ENCODE measurements around the gene PDLIM7.

PDLIM7 gene

GRCh38 chr5:177477701-177478477, 19.5 kb downstream of the PDLIM7 start:
- TF ChIP-seq CTCF (IDR thresholded peaks at IDR 0.05; ENCODE audit: low read depth, low read length), result no peak
- in situ Hi-C loops (cut with HindIII; ENCODE audit: low sequenced_read_pairs), result no loop called here
- peak; percentile 31 for DNase-seq (ENCODE audit: low read depth, low spot score)
- H3K4me3 ChIP-seq (ENCODE audit: low read depth, low read length), result no peak overlapping the region

DNA sequence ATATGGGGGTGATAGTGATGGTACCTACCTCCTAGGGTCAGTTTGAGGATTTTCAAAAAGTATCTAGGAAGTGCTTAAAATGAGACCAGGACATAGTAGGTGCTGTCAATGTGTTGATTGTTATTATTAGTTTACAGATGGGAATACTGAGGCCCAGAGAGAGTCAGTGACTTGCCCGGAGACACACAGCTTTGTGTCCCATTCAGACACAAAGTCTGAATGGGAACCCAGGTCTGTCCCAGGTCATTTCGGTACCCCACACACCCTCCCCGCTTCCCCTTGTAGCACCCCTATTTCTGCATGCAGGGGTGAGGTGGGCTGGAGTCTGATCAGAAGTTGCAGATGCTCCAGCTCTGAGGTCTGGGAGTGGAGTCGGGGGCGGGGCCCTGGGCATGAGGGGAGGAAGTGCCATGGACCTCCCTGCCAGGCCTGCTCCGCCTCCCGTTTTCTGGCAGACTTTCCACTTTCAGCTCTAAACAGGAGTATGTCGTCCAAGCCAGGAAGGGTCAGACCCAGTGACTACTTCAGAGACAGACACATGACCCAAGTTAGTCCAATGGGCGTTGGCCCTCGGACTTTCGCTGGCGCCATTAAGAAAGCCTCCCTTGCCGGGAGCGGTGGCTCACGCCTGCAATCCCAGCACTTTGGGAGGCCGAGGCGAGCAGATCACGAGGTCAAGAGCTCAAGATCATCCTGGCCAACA, 20.7 kb downstream of the PDLIM7 start:
- no peak overlapping the region for H3K4me3 ChIP-seq (ENCODE audit: low read depth, low read length)
- no peak for TF ChIP-seq CTCF (IDR thresholded peaks at IDR 0.05; ENCODE audit: low read depth, low read length)
- in situ Hi-C loops (cut with HindIII; ENCODE audit: low sequenced_read_pairs), result no loop called here
- DNase-seq (ENCODE audit: low read depth, low spot score), result peak; percentile 56

GRCh38 chr5:177475563-177476427, 21.6 kb downstream of the PDLIM7 start:
- no peak for DNase-seq (ENCODE audit: low read depth, low spot score)
- no peak overlapping the region for H3K4me3 ChIP-seq (ENCODE audit: low read depth, low read length)
- in situ Hi-C loops (cut with HindIII; ENCODE audit: low sequenced_read_pairs), result no loop called here
- TF ChIP-seq CTCF (IDR thresholded peaks at IDR 0.05; ENCODE audit: low read depth, low read length), result no peak

- H3K4me3 ChIP-seq (ENCODE audit: low read depth, low read length), result no peak overlapping the region
- in situ Hi-C loops (cut with HindIII; ENCODE audit: low sequenced_read_pairs), result no loop called here
- no peak for TF ChIP-seq CTCF (IDR thresholded peaks at IDR 0.05; ENCODE audit: low read depth, low read length)
- DNase-seq (ENCODE audit: low read depth, low spot score), result no peak
Observed at GRCh38 chr5:177474846-177475562, 22.4 kb downstream of the PDLIM7 start.

DNA sequence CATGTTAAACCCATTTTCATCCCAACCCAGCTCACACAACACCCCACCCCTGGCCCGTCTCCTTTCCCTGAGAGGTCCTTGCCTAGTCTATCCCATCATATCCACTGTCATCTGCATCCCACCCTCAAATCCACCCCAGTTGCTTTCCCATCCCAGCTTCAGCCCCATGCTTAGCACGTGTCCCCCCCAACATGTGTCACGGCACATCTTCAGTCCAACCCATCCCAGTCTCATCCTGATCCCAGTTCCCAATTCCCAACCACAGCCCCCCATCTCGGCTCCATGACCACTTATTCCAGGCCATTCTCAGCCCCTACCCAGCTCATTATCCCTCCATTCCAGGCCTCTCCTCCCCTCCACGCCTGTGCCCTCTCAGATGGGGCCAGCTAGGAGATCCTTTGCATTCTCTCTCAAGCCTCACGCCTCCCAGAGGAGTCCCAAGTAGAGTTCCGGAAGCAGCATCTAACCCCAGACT, 23.4 kb downstream of the PDLIM7 start:
- H3K4me3 ChIP-seq (ENCODE audit: low read depth, low read length), result no peak overlapping the region
- TF ChIP-seq CTCF (IDR thresholded peaks at IDR 0.05; ENCODE audit: low read depth, low read length), result no peak
- in situ Hi-C loops (cut with HindIII; ENCODE audit: low sequenced_read_pairs), result no loop called here
- no peak for DNase-seq (ENCODE audit: low read depth, low spot score)

Measured in astrocyte of the spinal cord (primary cell).